ENCODE measurements around the gene ASXL1.

- TF ChIP-seq SIN3A (IDR thresholded peaks at IDR 0.05; ENCODE audit: borderline replicate concordance, insufficient read depth, low read length) (peak; percentile 64; the same call in 1 of the 2 replicates), POLR2AphosphoS5 (IDR thresholded peaks at IDR 0.05; ENCODE audit: low read depth, low read length) (peak; percentile 47; the same call in 1 of the 2 replicates), TAF1 (IDR thresholded peaks at IDR 0.05; ENCODE audit: borderline replicate concordance, insufficient read depth, low read length) (no peak), REST (IDR thresholded peaks at IDR 0.05; ENCODE audit: insufficient read depth in 1 of 2, low read depth in 2 of 2, low read length in 2 of 2) (0 out of 4 replicates have a peak, but pooled peaks of 1 of the 2 experiments have one; percentile 16)
These were observed 127.0 kb downstream of the ASXL1 start for GRCh38 chr20:32484958-32485769.

All from PFSK-1 (cell line).